ENCODE measurements around the gene SLC13A4. TPM values are rescaled to one million over a fixed set of nuclear protein-coding genes. Genes with fewer than 3 reads are reported as not detected.

Gene SLC13A4
- total RNA-seq, 2 donors from 2014 or later = 1.8 to 3.2 TPM

- H3K36me3 ChIP-seq (ENCODE audit: control insufficient read depth, insufficient read depth, low read length) = peaks cover 13% of the 10 kb centered on the region
- Mint-ChIP-seq H3K4me1 (peaks cover under 1% of the 10 kb centered on the region), H3K9me3 (no peaks in the 10 kb centered on the region), H3K36me3 (ENCODE audit: low read depth) (peaks cover 30% of the 10 kb centered on the region), H3K27ac (no peak overlapping the region), H3K27me3 (ENCODE audit: insufficient read depth) (no peaks in the 10 kb centered on the region), H3K4me3 (no peak overlapping the region)
- H3K9ac ChIP-seq (ENCODE audit: extremely low read depth, low read length, poor library complexity, severe bottlenecking) = no peak overlapping the region
- no peaks in the 10 kb centered on the region for H3K9me3 ChIP-seq (ENCODE audit: control insufficient read depth, low read length)
- no peak for DNase-seq
- no peak overlapping the region for H3K27ac ChIP-seq (ENCODE audit: low read depth, low read length)
- no peaks in the 10 kb centered on the region for H3K4me1 ChIP-seq (ENCODE audit: control insufficient read depth, insufficient read depth, low read length)
- H3K4me3 ChIP-seq (ENCODE audit: low read length) = no peak overlapping the region
- 91 to 100% methylated on average over 2 to 3 of the region's 3 CpGs for WGBS, 2 experiments (ENCODE audit: insufficient coverage in 1 of 2, insufficient read length in 1 of 2)
- H3K27me3 ChIP-seq (ENCODE audit: control insufficient read depth, insufficient read depth, low read length, poor library complexity, severe bottlenecking) = no peaks in the 10 kb centered on the region
- TF ChIP-seq, protein P1, sequence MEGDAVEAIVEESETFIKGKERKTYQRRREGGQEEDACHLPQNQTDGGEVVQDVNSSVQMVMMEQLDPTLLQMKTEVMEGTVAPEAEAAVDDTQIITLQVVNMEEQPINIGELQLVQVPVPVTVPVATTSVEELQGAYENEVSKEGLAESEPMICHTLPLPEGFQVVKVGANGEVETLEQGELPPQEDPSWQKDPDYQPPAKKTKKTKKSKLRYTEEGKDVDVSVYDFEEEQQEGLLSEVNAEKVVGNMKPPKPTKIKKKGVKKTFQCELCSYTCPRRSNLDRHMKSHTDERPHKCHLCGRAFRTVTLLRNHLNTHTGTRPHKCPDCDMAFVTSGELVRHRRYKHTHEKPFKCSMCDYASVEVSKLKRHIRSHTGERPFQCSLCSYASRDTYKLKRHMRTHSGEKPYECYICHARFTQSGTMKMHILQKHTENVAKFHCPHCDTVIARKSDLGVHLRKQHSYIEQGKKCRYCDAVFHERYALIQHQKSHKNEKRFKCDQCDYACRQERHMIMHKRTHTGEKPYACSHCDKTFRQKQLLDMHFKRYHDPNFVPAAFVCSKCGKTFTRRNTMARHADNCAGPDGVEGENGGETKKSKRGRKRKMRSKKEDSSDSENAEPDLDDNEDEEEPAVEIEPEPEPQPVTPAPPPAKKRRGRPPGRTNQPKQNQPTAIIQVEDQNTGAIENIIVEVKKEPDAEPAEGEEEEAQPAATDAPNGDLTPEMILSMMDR (conservative IDR thresholded peaks at IDR 0.05) = no peak
These were observed 35.9 kb downstream of the SLC13A4 start for GRCh38 chr7:135692055-135692454.

GRCh38 chr7:135690566-135690965 lies 37.4 kb downstream of the SLC13A4 start:
- H3K9me3 Mint-ChIP-seq = no peaks in the 10 kb centered on the region
- no peaks in the 10 kb centered on the region for H3K27me3 ChIP-seq (ENCODE audit: control insufficient read depth, insufficient read depth, low read length, poor library complexity, severe bottlenecking)
- 83 to 95% methylated on average over 3 of the region's 3 CpGs for WGBS, 2 experiments (ENCODE audit: insufficient coverage in 1 of 2, insufficient read length in 1 of 2)
- TF ChIP-seq, protein P1 (conservative IDR thresholded peaks at IDR 0.05) = no peak
- no peaks in the 10 kb centered on the region for H3K9me3 ChIP-seq (ENCODE audit: control insufficient read depth, low read length)
- no peak for DNase-seq
- no peaks in the 10 kb centered on the region for H3K4me1 Mint-ChIP-seq
- H3K9ac ChIP-seq (ENCODE audit: extremely low read depth, low read length, poor library complexity, severe bottlenecking) = no peak overlapping the region
- no peak overlapping the region for H3K4me3 Mint-ChIP-seq
- peaks cover 13% of the 10 kb centered on the region for H3K36me3 ChIP-seq (ENCODE audit: control insufficient read depth, insufficient read depth, low read length)
- no peak overlapping the region for H3K4me3 ChIP-seq (ENCODE audit: low read length)
- no peak overlapping the region for H3K27ac ChIP-seq (ENCODE audit: low read depth, low read length)
- H3K36me3 Mint-ChIP-seq (ENCODE audit: low read depth) = peaks cover 30% of the 10 kb centered on the region
- no peaks in the 10 kb centered on the region for H3K4me1 ChIP-seq (ENCODE audit: control insufficient read depth, insufficient read depth, low read length)
- no peaks in the 10 kb centered on the region for H3K27me3 Mint-ChIP-seq (ENCODE audit: insufficient read depth)
- no peak overlapping the region for H3K27ac Mint-ChIP-seq

DNA sequence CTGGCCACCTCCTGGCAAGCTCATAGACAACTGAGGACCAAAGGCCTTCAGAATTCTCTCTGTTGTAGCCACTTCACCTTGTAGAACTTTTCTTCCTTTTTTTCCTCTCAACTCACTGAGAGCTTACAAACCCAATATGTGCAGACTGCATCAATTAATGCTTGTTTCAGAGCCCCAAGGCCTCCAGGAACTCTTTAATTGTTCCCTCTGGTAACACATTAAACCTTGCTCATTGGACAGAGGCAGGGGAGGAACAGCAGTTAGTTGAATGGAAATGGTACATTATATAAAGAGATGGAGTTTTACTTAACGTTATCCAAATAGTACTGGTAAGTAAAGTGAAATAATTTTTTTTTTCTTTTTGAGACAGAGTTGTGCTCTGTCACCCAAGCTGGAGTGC lies 40.5 kb downstream of the SLC13A4 start:
- no peaks in the 10 kb centered on the region for H3K27me3 ChIP-seq (ENCODE audit: control insufficient read depth, insufficient read depth, low read length, poor library complexity, severe bottlenecking)
- Mint-ChIP-seq H3K36me3 (ENCODE audit: low read depth) (peaks cover 33% of the 10 kb centered on the region), H3K9me3 (no peaks in the 10 kb centered on the region), H3K4me3 (no peak overlapping the region), H3K27me3 (ENCODE audit: insufficient read depth) (no peaks in the 10 kb centered on the region), H3K4me1 (peaks cover 11% of the 10 kb centered on the region), H3K27ac (no peak overlapping the region)
- H3K4me1 ChIP-seq (ENCODE audit: control insufficient read depth, insufficient read depth, low read length) = no peaks in the 10 kb centered on the region
- H3K27ac ChIP-seq (ENCODE audit: low read depth, low read length) = no peak overlapping the region
- H3K9ac ChIP-seq (ENCODE audit: extremely low read depth, low read length, poor library complexity, severe bottlenecking) = no peak overlapping the region
- no peaks in the 10 kb centered on the region for H3K9me3 ChIP-seq (ENCODE audit: control insufficient read depth, low read length)
- no peak overlapping the region for H3K4me3 ChIP-seq (ENCODE audit: low read length)
- H3K36me3 ChIP-seq (ENCODE audit: control insufficient read depth, insufficient read depth, low read length) = peaks cover 13% of the 10 kb centered on the region
- DNase-seq = no peak
- WGBS, 2 experiments (ENCODE audit: insufficient coverage in 1 of 2, insufficient read length in 1 of 2) = 0% methylated on average over 1 of the region's 1 CpG
- TF ChIP-seq, protein P1 (conservative IDR thresholded peaks at IDR 0.05) = no peak
